ENCODE results near the gene GJE1. TPM values are rescaled to one million over a fixed set of nuclear protein-coding genes. Genes with fewer than 3 reads are reported as not detected.
"Not testable (repeated sequence)": the region's sequence is repeated elsewhere in the genome, so short reads cannot be mapped to it uniquely, and the experiment has no call there.

Gene GJE1
- total RNA-seq, result not detected
- long read RNA-seq, result 0 reads

- intact Hi-C loops (cut with DNase I), result no loop called here
- DNase-seq (ENCODE audit: missing footprints) (no peak), ATAC-seq (no peak)
These were observed at the start of gene GJE1 for GRCh38 chr6:142132625-142133024. TSS of gene GJE1 (plus strand) at chr6:142132925. CDS start at chr6:142133159, 234 bp downstream.

- ATAC-seq (no peak), DNase-seq (ENCODE audit: missing footprints) (no peak)
- intact Hi-C loops (cut with DNase I), result no loop called here
These were observed 44.5 kb upstream of the GJE1 start for GRCh38 chr6:142087950-142088857.

- DNase-seq (ENCODE audit: missing footprints) (no peak), ATAC-seq (no peak)
- intact Hi-C loops (cut with DNase I), result no loop called here
These were observed 43.9 kb upstream of the GJE1 start for GRCh38 chr6:142088858-142089216.

- intact Hi-C loops (cut with DNase I); ATAC-seq; DNase-seq (ENCODE audit: missing footprints): not testable (repeated sequence)
These were observed 27.9 kb upstream of the GJE1 start for GRCh38 chr6:142104820-142105219.

GRCh38 chr6:142110820-142111219 lies 21.9 kb upstream of the GJE1 start:
- DNase-seq (ENCODE audit: missing footprints); intact Hi-C loops (cut with DNase I); ATAC-seq: not testable (repeated sequence)

GRCh38 chr6:142112451-142113061 lies 20.2 kb upstream of the GJE1 start:
- no peak for ATAC-seq
- intact Hi-C loops (cut with DNase I), result loop anchor here (2.0 kb wide), 1 partner anchor 436 kb away; no protein-coding TSS in a partner anchor
- peak; percentile 46 for DNase-seq (ENCODE audit: missing footprints)

- DNase-seq (ENCODE audit: missing footprints) (no peak), ATAC-seq (no peak)
- intact Hi-C loops (cut with DNase I), result no loop called here
These were observed 15.4 kb upstream of the GJE1 start for GRCh38 chr6:142117366-142117765.

GRCh38 chr6:142118328-142118727 lies 14.4 kb upstream of the GJE1 start:
- DNase-seq (ENCODE audit: missing footprints) (no peak), ATAC-seq (no peak)
- intact Hi-C loops (cut with DNase I), result no loop called here

GRCh38 chr6:142118925-142119324 lies 13.8 kb upstream of the GJE1 start:
- ATAC-seq (no peak), DNase-seq (ENCODE audit: missing footprints) (no peak)
- intact Hi-C loops (cut with DNase I), result no loop called here

GRCh38 chr6:142121342-142121741 lies 11.4 kb upstream of the GJE1 start:
- DNase-seq (ENCODE audit: missing footprints) (no peak), ATAC-seq (no peak)
- intact Hi-C loops (cut with DNase I), result no loop called here

GRCh38 chr6:142130814-142131213 lies 1.9 kb upstream of the GJE1 start:
- intact Hi-C loops (cut with DNase I), result no loop called here
- DNase-seq (ENCODE audit: missing footprints), result no peak
- ATAC-seq, result no peak

- no peak for ATAC-seq
- intact Hi-C loops (cut with DNase I), result no loop called here
These were observed 6.2 kb downstream of the GJE1 start for GRCh38 chr6:142138876-142139275.

GRCh38 chr6:142141531-142141930 lies 8.8 kb downstream of the GJE1 start:
- ATAC-seq; intact Hi-C loops (cut with DNase I); DNase-seq (ENCODE audit: missing footprints): not testable (repeated sequence)

More at GRCh38 chr6:142138876-142139275, 6.2 kb downstream of the GJE1 start:
- no peak for DNase-seq (ENCODE audit: missing footprints)

- intact Hi-C loops (cut with DNase I), result loop anchor here (2.0 to 5.0 kb wide), 2 partner anchors 60 to 240 kb away; no protein-coding TSS in a partner anchor
- ATAC-seq, result peak; percentile 99
- DNase-seq (ENCODE audit: missing footprints), result peak; percentile 98
These were observed 14.3 kb downstream of the GJE1 start, which contains the start of the genes NMBR and VTA1 for GRCh38 chr6:142146828-142147662. TSS of gene NMBR (minus strand) at chr6:142147122. CDS start at chr6:142088658, 58,464 bp downstream. TSS of gene VTA1 (plus strand) at chr6:142147263. CDS start at chr6:142147288, 25 bp downstream.

- intact Hi-C loops (cut with DNase I), result no loop called here
- no peak for DNase-seq (ENCODE audit: missing footprints)
- no peak for ATAC-seq
These were observed 20.0 kb downstream of the GJE1 start for GRCh38 chr6:142152746-142153145.

- intact Hi-C loops (cut with DNase I), result no loop called here
- DNase-seq (ENCODE audit: missing footprints) (no peak), ATAC-seq (no peak)
These were observed 20.5 kb downstream of the GJE1 start for GRCh38 chr6:142153196-142153595.

- no peak for ATAC-seq
- no peak for DNase-seq (ENCODE audit: missing footprints)
- intact Hi-C loops (cut with DNase I), result no loop called here
These were observed 21.6 kb downstream of the GJE1 start for GRCh38 chr6:142154336-142154735.

- DNase-seq (ENCODE audit: missing footprints) (no peak), ATAC-seq (no peak)
- intact Hi-C loops (cut with DNase I), result no loop called here
These were observed 22.4 kb downstream of the GJE1 start for GRCh38 chr6:142155091-142155490.
